Lower leg skin (tissue), 3 donors: ENCODE results near the gene MINDY4.

Source experiments
- CTCF ChIP-seq, 3 donors: fragments of 450-650 bp; IDR thresholded peaks; one replicate each; pipeline ENCODE4 v1.5.1; 2016; ENCODE audit warnings: antibody characterized with exemption in 3 of 3, mild to moderate bottlenecking in 3 of 3, moderate library complexity in 2 of 3
- POLR2A ChIP-seq, 2 donors: fragments of 450-650 bp; IDR thresholded peaks; one replicate each; pipeline ENCODE4 v1.6.1; 2016 to 2017; ENCODE audit warnings: antibody characterized with exemption in 2 of 2, mild to moderate bottlenecking in 1 of 2, moderate library complexity in 1 of 2

DNA sequence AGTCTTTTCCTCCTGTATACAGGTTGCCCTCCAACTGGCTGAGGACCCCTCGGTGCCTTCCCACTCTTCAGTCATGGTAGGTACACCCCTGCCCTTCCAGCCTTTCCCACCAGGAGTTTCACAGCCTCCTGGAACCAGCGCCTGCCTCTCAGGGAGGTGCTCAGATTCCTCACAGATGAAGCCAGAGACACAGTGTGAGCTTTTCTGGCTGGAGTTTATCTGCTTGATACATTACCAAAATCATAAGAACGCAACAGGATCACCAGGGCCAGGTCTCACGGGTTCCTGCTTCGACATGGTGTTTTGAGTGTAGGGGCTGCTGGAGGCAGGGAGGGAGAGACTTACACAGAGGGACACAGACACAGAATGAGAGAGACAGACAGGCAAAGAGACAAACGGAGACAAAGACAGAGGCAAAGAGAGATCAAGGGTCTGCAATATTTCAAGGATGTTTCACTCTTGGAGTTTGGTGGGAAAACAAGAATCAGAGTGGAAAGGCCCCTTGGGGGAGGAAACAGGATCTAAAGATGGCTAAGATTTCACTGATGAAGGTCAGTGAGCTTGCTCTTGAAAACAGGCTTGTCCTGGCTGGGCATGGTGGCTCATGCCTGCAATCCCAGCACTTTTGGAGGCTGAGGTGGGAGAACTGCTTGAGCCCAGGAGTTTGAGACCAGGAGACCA is 25.8 kb upstream of the MINDY4 start:
- TF ChIP-seq POLR2A (IDR thresholded peaks at IDR 0.05) (no peak), CTCF (IDR thresholded peaks at IDR 0.05) (no peak)
